ENCODE results near the gene MACROD1.

GRCh38 chr11:64118876-64119665, 46.8 kb downstream of the MACROD1 start:
- TF ChIP-seq CTCF (IDR thresholded peaks at IDR 0.05; ENCODE audit: insufficient read depth, low read depth, low read length) = no peak
- no peak for TF ChIP-seq EZH2 (IDR thresholded peaks at IDR 0.05; ENCODE audit: insufficient read depth, low read length)

Data from astrocyte (in vitro differentiated cells and primary cell).